Effector CD8-positive, alpha-beta T cell (primary cell): ENCODE data around the gene ZNF44.
"Not testable (repeated sequence)": the region's sequence is repeated elsewhere in the genome, so short reads cannot be mapped to it uniquely, and the experiment has no call there.

ENCODE experiments used
- DNase-seq: peaks from one replicate; lab custom pipeline; 2025; lab: John Stamatoyannopoulos, UW
- total RNA-seq, 4 experiments: gene quantifications; one replicate each; lab custom pipeline; 2026; lab: John Stamatoyannopoulos, UW

Gene ZNF44
- total RNA-seq, result 41.9 to 125 (median 77.5) reads per million in 4 experiments

DNA sequence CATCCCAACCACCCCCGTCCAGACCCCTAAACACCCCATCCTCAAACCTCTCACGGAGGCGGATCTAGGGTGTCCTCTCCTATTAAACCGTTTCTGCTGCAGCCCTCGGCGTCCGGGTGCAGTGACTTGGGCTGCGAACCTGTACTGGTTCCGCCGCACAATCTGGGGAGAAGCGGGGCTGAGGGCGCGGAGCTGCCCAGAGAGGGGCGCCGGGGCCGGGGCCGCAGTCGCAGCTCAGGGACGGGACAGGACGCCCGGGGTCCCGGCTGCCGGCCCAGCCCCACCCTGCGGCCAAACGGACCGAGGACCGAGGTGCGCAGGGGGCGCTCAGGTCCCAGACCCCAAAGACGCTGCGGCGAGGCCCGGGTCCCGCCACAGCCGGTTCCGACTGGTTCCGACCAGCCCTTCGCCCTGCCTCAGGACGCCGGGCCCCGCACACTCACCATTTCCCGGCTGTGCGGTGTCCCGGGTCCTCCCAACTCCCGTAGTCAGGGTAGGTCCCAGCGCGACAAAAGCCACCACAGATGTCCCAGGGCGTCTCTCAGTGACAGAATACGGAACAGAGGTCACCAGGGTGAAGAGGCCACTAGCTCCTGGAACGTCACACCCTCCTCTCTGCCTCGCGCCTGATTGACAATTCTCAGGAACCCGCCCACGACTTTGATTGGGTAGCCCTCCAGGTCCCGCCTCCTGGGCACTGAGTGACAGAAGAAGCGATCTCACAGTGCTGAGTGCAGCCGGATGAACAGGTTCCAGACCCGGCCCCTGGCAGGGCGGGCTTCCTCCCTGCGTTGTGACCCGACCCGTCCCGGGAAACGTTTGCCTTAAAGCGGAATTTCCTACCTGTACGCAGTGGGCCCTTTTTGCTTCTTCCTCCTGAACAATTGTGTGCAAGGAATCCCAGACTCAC, at the start of gene ZNF44:
Gene ZNF44, minus strand, starts transcription at position 635 of the 910 bp plus-strand sequence. Its CDS starts 189 bp downstream, at position 446.
- DNase-seq, result peak; percentile 92

DNA sequence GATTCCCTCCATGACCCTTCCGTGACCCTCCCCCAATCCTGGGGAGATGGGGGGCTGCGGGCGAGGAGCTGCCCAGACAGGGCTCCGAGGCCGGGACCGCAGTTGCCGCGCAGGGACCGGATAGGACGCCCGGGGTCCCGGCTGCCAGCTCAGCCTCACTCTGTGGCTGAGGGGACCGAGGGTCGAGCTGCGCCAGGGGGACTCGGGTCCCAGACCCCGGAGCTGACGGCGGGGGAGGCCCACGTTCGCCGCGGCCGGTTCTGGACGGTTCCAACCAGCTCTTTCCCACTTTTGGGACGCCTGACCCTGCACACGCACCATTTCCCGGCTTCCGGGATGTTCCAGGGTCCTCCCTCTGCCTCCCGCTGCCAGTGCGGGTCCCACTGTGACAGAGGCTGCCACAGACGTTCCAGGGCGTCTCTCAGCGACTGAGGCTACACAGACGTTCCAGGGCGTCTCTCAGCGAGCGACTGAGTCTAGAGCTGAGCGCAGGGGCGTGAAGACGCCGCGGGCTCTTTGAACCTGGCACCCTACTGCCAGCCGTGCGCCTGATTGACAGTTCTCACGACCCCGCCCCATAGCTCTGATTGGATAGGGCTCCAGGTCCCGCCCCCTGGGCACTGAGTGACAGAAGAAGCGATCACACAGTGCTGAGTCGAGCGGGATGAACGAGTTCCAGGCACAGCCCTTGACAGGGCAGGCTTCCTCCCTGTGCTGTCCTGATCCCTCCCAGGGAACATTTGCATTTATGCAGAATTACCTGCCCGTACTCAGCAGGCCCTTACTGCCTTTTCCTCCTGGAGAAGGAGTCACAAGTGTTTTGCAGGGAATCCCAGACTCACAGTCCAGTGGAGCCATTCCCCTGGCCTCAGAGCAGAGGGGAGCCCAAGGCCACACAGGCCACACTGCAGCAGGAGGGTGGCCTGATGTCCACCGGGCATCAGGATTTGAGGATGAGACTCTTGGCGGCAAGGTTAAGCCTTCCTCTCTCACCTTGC, 38.8 kb upstream of the ZNF44 start, which contains the start of gene ZNF563:
Gene ZNF563, minus strand, starts transcription at position 472 of the 998 bp plus-strand sequence. Its CDS starts 151 bp downstream, at position 321.
- DNase-seq, result peak; percentile 97

DNA sequence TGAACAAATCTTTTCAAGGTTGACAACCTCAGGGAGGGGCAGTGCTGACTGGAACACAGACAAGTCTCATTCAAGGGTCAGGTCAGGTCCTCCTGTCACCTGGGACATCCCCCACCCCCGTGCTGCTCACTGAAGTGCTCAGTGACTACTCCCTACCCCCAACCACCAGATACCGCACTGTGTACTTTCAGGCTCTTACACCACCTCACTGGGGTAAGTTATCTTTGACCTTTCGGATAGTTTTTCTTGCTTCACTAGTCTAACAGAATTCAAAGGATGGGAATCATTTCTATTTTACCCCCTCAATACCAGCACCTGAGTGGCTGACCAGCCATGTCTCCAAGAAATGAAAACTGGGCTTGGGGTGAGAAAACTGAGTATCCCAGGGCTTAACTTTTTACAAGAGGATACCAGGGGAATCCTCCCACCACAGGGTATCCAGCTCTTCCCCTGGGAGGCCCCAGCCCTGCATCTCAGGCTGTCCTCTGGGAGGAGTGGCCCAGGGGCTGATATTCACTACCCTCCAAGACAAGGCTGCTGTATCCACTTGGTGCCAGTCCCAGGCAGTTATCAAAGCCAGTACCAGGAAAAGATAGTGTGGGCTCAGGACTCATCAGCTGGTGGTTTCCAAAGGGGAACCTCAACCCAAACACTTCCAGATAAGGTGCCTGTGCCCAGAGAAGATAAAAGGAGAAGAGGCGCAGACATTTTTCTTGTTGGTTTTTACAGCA, 36.7 kb upstream of the ZNF44 start:
- DNase-seq, result peak; percentile 31

DNA sequence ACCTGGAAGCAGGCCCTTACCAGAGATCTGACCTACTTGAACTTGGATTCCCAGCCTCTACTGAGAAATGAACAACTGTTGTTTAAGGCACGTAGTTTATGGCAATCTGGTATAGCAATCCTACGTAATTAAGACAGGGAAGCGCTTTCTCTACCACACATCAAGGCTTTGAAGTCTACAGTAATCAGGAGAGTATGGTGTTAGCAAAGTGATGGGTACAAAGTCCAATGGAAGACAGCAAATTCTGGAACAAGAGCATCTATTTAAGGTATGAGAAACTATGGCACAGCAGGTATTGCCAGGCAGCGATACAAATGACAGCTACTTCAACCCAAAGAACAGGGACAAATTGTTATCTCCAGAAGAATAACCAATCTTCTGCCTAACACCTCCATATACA, 35.7 kb upstream of the ZNF44 start:
- no peak for DNase-seq

DNA sequence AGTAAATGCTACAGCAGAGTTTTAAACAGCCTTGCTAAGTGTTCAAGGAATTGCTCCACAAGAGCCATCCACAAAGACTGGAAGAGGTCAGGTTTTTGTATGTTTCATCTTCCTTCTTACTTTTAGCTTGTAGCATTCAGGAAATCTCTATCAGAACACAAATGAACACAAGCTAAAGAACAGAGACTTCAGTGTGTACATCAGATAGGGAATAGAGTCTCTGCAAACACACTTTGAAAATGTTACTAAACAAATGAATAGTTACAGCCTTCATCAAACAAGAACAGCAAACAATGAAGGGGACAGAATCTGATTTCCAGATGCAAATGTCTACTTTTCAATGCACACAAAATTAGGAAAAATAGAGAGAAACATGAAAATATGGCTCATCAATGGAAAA, 31.0 kb upstream of the ZNF44 start:
- no peak for DNase-seq

DNA sequence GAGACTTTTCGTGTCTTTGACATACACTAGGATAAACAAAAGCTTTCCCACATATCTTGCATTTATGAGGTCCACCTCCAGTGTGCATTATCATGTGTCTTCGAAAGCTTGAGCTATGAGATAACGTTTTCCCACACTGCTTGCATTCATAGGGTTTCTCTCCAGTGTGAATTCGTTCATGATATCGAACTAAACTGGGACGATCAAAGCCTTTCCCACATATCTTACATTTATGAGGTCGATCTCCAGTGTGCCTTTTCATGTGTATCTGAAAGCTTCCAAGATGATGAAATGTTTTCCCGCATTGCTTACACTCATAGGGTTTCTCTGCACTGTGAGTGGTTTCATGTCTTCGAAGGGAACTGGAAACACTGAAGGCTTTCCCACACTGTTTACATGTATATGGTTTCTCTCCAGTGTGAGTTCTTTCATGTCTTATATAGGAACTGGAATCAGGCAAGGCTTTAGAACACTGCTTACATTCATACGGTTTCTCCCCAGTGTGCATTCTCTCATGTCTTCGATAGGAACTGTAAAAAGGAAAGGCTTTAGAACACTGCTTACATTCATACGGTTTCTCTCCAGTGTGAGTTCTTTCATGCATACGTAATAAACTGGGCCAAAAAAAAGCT, 24.2 kb upstream of the ZNF44 start:
- DNase-seq, result no peak

DNA sequence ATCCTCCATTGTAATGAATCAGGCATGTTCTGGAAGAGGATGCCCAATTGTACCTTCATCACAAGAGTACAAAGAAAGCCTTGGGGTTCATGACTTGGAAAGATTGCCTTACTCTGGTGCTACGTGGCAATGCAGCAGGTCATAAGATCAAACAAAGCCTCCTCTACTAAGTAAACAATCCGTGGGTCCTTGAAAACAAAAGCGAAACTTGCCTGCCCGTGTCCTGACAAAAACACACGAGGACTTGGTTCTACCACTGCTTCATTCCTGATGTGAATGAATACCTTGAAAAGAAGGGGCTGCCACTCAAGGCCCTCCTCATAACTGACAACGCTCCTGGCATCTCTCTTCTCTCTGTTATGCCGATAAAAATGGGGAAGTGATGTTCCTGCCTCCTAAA, 19.9 kb upstream of the ZNF44 start:
- no peak for DNase-seq

DNA sequence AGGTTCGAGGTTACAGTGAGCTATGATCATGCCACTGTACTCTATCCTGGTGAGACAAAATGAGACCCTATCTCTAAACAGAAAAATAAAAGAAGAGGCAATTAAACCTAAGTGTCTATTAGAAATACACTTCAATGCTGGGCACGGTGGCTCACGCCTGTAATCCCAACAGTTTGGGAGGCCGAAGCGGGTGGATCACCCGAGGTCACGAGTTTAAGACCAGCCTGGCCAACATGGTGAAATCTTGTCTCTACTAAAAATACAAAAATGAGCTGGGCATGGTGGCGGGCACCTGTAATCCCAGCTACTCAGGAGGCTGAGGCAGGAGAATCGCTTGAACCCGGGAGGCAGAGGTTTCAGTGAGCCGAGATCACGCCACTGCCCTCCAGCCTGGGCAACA, 14.2 kb upstream of the ZNF44 start:
- not testable (repeated sequence) for DNase-seq

DNA sequence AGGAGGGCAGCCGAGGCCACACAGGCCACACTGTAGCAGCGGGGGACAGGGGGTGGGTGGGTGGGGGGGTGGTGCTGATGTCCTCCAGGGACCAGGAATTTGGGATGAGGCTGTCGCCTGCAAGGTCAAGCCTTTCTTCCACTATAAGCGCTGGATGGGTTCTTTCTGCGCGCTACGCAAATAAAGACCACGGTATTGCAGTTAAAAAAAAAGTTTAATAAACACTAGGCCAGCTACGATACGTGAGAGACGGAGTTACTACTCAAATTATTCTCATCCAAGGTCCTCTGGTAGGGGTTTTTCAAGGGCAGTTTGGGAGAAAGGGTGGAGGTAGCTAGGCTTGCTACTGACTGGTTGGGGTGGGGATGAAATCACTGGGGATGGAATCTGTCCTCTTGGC, 508 bp upstream of the ZNF44 start:
- no peak for DNase-seq

DNA sequence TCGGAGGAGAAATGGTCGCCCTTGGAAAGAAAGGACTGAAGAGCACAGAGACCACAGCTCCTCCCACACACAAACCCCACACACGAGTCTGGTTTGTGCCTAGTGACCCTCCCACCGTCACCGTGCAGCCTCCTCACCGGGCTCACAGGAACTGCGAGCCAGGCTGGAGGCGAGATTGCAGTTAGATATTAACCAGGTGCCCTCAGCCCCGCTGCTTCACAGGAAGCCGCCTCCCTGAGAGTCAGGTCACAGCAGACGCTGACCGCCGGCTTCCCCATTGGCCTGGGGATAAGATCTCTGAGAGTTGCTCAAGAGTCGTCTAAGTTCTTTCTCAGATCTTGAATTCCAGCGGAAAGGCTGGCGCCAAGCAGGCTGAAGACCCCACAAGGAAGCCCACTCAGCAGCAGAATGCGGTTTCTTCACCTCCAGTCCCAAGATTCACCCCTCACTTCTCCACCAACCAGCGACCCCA, 870 bp downstream of the ZNF44 start:
- DNase-seq, result peak; percentile 21

DNA sequence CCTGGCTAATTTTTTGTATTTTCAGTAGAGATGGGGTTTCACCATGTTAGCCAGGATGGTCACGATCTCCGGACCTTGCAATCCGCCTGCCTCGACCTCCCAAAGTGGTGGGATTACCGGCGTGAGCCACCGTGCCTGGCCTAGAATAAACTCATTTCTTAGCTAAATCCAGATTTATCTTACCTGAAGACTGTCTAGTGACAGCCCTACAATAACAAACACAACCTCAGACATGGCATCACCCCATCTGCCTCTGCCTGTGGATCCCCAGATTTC, 5.0 kb downstream of the ZNF44 start:
- no peak for DNase-seq

DNA sequence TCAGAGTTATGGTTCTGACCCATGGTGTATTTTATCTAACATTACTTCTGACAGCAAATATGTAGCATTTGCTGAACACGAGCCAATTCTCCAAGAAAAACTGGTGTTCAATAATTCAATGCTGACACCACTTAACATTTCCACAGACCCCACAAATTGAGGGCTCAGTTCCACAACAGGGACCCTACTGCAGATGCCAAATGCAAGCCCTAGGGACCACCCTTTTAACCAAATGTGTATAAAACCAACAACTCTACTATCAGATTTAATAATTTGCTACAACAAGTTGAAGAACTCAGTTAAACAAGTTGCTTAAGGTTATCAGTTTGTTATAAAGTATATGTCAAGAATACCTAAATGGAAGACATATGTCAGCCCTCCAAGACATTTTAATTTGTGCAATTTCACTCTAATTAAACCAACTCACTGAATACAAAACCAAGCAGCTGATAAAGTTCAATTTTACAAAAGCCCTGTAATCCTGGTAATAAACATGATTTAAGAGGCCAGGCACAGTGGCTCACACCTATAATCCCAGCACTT, 6.7 kb downstream of the ZNF44 start:
- DNase-seq, result no peak

DNA sequence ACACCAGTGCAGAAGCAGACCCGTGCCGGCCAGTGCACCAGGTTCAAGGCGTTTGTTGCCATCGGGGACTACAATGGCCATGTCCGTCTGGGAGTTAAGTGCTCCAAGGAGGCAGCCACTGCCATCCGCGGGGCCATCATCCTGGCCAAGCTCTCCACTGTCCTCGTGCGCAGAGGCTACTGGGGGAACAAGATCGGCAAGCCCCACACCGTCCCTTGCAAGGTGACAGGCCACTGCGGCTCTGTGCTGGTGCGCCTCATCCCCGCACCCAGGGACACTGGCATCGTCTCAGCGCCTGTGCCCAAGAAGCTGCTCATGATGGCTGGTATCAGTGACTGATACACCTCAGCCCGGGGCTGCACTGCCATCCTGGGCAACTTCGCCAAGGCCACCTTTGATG, 10.1 kb downstream of the ZNF44 start:
- no peak for DNase-seq

DNA sequence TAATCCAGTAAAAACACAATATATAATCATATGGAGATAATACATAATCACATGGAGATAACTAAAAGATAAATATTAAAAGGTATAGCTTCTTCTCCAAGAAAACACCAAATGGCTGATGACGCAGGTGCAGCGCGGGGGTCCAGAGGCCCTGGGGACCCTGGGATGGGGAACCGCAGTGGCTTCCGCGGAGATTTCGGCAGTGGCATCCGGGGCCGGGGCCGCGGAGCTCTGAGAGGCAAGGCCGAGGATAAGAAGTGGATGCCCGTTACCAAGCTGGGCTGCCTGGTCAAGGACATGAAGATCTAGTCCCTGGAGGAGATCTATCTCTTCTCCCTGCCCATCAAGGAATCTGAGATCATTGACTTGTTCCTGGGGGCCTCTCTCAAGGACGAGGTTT, 10.5 kb downstream of the ZNF44 start:
- DNase-seq, result no peak

DNA sequence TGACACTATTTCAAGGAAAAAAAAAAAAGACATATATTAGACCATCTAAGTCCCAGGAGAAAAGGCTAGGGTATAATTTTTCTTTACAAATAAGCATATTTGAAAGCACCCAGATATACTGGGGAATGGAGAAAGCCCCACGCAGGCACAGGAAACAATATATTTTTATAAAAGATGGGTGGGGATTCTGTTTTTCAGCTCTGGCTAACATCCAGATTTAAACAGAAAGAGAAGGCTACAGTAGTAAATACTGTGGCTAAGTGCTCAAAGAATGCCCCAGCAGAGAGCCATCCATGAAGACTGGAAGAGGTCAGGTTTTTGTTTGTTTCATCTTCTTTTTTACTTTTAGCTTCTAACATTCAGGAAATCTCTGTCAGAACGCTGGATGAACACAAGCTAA, 16.0 kb downstream of the ZNF44 start:
- no peak for DNase-seq

DNA sequence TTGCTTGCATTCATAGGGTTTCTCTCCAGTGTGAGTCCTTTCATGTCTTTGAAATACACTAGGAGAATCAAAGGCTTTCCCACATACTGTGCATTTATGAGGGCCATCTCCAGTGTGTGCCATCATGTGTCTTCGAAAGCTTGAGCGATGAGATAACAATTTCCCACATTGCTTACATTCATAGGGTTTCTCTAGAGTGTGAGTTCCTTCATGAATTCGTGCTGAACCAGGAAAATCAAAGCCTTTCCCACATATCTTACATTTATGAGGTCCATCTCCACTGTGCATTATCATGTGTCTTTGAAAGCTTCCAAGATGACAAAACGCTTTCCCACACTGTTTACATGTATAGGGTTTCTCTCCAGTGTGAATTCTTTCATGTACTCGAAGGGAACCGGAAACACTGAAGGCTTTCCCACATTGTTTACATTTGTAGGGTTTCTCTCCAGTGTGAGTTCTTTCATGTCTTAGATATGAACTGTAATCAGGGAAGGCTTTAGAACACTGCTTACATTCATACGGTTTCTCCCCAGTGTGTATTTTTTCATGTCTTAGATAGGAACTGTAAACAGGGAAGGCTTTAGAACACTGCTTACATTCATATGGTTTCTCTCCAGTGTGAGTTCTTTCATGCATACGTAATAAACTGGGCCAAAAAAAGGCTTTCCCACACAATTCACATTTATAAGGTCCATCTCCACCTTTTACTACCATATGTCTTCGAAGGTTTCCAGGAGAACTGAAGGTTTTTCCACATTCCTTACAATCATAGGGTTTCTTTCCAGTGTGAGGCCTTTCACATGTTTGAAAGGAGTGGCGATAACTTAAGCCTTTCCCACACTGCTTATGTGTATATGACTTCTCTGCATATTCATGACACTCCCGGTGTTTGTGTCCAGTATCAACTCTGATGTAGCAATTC, 21.4 kb downstream of the ZNF44 start:
- no peak for DNase-seq

DNA sequence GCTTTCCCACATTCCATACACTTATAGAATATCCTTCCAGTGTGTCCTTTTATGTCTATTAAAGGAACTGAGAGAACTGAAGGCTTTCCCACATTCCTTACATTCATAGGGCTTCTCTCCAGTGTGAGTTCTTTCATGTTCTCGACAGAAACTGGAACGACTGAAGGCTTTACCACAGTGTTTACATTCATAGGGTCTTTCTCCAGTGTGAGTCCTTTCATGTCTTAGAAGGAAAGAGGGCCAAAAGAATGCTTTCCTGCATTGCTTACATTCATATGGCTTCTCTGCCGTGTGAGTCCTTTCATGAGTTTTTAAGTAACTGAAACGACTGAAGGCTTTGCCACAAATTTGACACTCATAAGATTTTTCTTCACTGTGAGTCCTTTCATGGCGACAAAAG, 22.3 kb downstream of the ZNF44 start:
- DNase-seq, result no peak

DNA sequence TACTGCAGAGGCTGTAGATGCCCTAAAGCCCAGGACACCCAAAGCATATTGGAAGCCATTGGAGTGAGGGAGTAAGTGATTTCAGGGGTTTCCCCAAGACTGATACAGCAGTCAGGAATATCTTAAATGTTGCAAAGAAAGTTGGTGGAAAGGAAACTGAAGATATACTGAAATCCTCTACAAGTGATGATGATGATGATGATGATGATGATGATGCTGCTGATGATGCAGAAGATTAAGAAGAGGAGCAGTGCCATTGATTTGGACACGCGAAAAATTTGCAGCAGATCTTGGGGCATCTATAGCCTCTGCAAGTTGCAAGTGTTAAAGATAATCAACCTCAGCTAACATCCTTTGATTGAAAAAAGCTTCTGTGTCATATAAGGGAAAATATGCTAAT, 23.8 kb downstream of the ZNF44 start:
- DNase-seq, result no peak

DNA sequence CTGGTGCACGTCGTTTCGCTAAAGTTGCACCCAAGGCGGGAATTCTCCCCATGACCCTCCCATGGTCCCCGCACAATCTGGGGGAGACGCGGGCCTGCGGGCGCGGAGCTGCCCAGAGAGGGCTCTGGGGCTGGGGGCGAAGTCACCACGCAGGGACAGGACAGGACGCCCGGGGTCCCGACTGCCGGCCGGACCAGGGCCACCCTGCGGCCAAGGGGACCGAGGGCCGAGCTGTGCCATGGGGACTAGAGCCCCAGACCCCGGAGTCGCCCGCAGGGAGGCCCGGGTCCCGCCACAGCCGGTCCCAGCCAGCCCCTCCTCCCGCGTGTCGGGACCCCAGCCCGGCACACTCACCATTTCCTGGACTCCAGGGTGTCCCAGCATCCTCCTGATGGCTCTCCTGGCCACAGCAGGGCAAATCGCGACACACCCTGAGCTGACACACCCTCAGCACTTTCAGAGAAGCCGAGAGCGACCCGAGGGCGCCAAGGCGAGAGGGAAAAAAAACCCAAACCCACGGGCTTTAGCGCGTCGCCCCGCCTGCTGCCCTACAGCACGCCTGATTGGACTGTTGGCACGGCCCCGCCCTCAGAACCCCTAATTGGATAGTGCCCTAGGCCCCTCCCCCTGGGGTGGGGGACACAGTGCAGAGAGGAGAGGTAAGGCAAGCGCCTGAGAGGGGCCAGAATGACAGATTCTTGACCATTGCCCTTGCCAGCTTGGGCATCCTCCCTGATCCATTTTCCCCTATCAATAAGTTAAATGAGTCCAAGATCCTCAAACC, 28.6 kb downstream of the ZNF44 start:
- DNase-seq, result no peak
